AG09309 (cell line): Measurements from ENCODE around the gene FHOD3.
A peak's percentile ranks its signal among the peaks of the same experiment; 100 is the strongest.

Experiments
- DNase-seq: peaks from one replicate; pipeline ENCODE4 v3.0.0-alpha.2; 2010; ENCODE audit warnings: low read depth
- H3K4me3 ChIP-seq: 2 replicates; pipeline ENCODE4 v1.5.1; 2011; ENCODE audit warnings: mild to moderate bottlenecking, low read depth, low read length, moderate library complexity; ENCODE audit not compliant: control insufficient read depth
- CTCF ChIP-seq: IDR thresholded peaks from 2 replicates; pipeline ENCODE4 v1.5.1; 2011; ENCODE audit warnings: mild to moderate bottlenecking, low read depth, low read length, inconsistent platforms; ENCODE audit not compliant: insufficient read depth, control insufficient read depth; ENCODE audit errors: missing control alignments

FHOD3 gene

GRCh38 chr18:36330435-36331052 lies 33.0 kb downstream of the FHOD3 start:
- no peak for TF ChIP-seq CTCF
- DNase-seq, result no peak

GRCh38 chr18:36331521-36331971 lies 34.0 kb downstream of the FHOD3 start:
- no peak overlapping the region for H3K4me3 ChIP-seq
- DNase-seq, result no peak
- no peak for TF ChIP-seq CTCF

More at GRCh38 chr18:36330435-36331052, 33.0 kb downstream of the FHOD3 start:
- no peak overlapping the region for H3K4me3 ChIP-seq

GRCh38 chr18:36333414-36333813 lies 35.9 kb downstream of the FHOD3 start:
- peak; percentile 76 for DNase-seq
- no peak for TF ChIP-seq CTCF
- H3K4me3 ChIP-seq, result no peak overlapping the region

GRCh38 chr18:36334798-36335197 lies 37.3 kb downstream of the FHOD3 start:
- no peak for DNase-seq
- H3K4me3 ChIP-seq, result no peak overlapping the region
- TF ChIP-seq CTCF, result no peak

- no peak overlapping the region for H3K4me3 ChIP-seq
- peak; percentile 42 for DNase-seq
Observed at GRCh38 chr18:36335476-36336279, 38.2 kb downstream of the FHOD3 start.

More at GRCh38 chr18:36335476-36336279, 38.2 kb downstream of the FHOD3 start:
- peak; percentile 38 for TF ChIP-seq CTCF
